Spleen (tissue), 11 donors: ENCODE measurements around the gene RPS6KA2. TPM values are rescaled to one million over a fixed set of nuclear protein-coding genes. Genes with fewer than 3 reads are reported as not detected.

Experiments
- DNase-seq: peaks from one replicate; pipeline ENCODE4 v3.0.0-alpha.2; 2020
- H3K27ac ChIP-seq, 8 donors: fragments of 200-600 bp; sonication (generic) in 7 of 8; 1 replicate in 4 of 8; 2 replicates in 4 of 8; pipeline versions ENCODE4 v1.5.0 to v1.8.0; 2016 to 2021; ENCODE audit warnings: inconsistent platforms in 4 of 8, mild to moderate bottlenecking in 4 of 8, moderate library complexity in 1 of 8
- H3K27me3 ChIP-seq, 7 donors: fragments of 200-600 bp; sonication (generic) in 6 of 7; replicated peaks in 1 of 7; 1 replicate in 4 of 7; 2 replicates in 3 of 7; pipeline versions ENCODE4 v1.5.0 to v1.8.0; 2016 to 2021; ENCODE audit warnings: inconsistent platforms in 3 of 7, mild to moderate bottlenecking in 1 of 7
- H3K36me3 ChIP-seq, 6 donors: fragments of 200-600 bp; sonication (generic) in 5 of 6; 1 replicate in 4 of 6; 2 replicates in 2 of 6; pipeline versions ENCODE4 v1.5.0 to v1.8.0; 2016 to 2021; ENCODE audit warnings: inconsistent platforms in 2 of 6
- H3K4me1 ChIP-seq, 6 donors: fragments of 200-600 bp; sonication (generic) in 5 of 6; 1 replicate in 3 of 6; 2 replicates in 3 of 6; pipeline versions ENCODE4 v1.5.0 to v1.8.0; 2016 to 2021; ENCODE audit warnings: inconsistent platforms in 3 of 6
- H3K4me3 ChIP-seq, 8 donors: fragments of 200-600 bp; sonication (generic) in 7 of 8; 1 replicate in 4 of 8; 2 replicates in 4 of 8; pipeline versions ENCODE4 v1.5.0 to v1.8.0; 2016 to 2021; ENCODE audit warnings: inconsistent platforms in 4 of 8, mild to moderate bottlenecking in 4 of 8, moderate library complexity in 2 of 8
- H3K9me3 ChIP-seq, 8 donors: fragments of 200-600 bp; sonication (generic) in 7 of 8; 1 replicate in 4 of 8; 2 replicates in 4 of 8; pipeline versions ENCODE4 v1.5.0 to v1.8.0; 2016 to 2021; ENCODE audit warnings: inconsistent platforms in 4 of 8
- CTCF ChIP-seq, 11 experiments: fragments of 200-600 bp in 7 of 11; fragments of 450-650 bp in 4 of 11; sonication (generic) in 4 of 11; IDR thresholded peaks in 8 of 11; conservative IDR thresholded peaks in 3 of 11; 1 replicate in 7 of 11; 2 replicates in 4 of 11; pipeline versions ENCODE4 v1.4.0 to v1.8.0; 2016 to 2021; ENCODE audit warnings: antibody characterized with exemption in 11 of 11, inconsistent platforms in 4 of 11, mild to moderate bottlenecking in 1 of 11
- POLR2A ChIP-seq, 3 donors: fragments of 450-650 bp; IDR thresholded peaks; one replicate each; pipeline ENCODE4 v1.5.1; 2017; ENCODE audit warnings: antibody characterized with exemption in 3 of 3, mild to moderate bottlenecking in 1 of 3
- POLR2AphosphoS5 ChIP-seq, 3 donors: sonication (generic); formaldehyde crosslinking; IDR thresholded peaks; one replicate each; pipeline ENCODE4 v1.5.1; 2017; ENCODE audit warnings: antibody characterized with exemption in 3 of 3
- WGBS, 5 donors: extraction: QIAGEN DNeasy Blood & Tissue Kit in 3 of 5; methylation state at CpG; one replicate each; pipeline versions ENCODE4 v1.1.5 to v1.1.7; 2013 to 2018; 5-methylcytosine and 5-hydroxymethylcytosine counted together
- intact Hi-C: fragments of 100-400 bp; cut with DNase I; formaldehyde crosslinking; loops from one replicate; pipeline ENCODE4 v1.15.0; 2023; ENCODE audit warnings: low total_unique reads
- polyA plus RNA-seq, 3 donors: library from polyadenylated mRNA; stranded (reverse); fragments of 200-250 nt; gene quantifications; one replicate each; pipeline ENCODE4 v1.2.1, GENCODE V29; 2013
- total RNA-seq, 7 donors: library from RNA; depleted of rRNA in 3 of 7; stranded (reverse); fragments of >200 nt in 3 of 7; fragmentation: NEBNext Ultra II Directional in 4 of 7; extraction: Animal tissue kit (Norgen Biotek cat#: 25700) in 4 of 7; gene quantifications; one replicate each; pipeline versions ENCODE4 v1.1.0 to v1.2.1, GENCODE V29; 2016 to 2021
- donor health status: healthy with polysubstance abuse.
- donor health status: DM: no; HTN: no; CAD: no; lungs with moderate emphysema.
- donor health status: DM: no; HTN: no; CAD: no.
- donor health status: Bipolar disorder and iron deficiency.
- donor health status: healthy.
- donor health status: DM: no; HTN: no; CAD: no.
- donor health status: DM: yes; HTN: yes; CAD: no.

The RPS6KA2 gene
- total and polyA plus RNA-seq, 10 donors: 7.6 to 123 (median 58.1) TPM

DNA sequence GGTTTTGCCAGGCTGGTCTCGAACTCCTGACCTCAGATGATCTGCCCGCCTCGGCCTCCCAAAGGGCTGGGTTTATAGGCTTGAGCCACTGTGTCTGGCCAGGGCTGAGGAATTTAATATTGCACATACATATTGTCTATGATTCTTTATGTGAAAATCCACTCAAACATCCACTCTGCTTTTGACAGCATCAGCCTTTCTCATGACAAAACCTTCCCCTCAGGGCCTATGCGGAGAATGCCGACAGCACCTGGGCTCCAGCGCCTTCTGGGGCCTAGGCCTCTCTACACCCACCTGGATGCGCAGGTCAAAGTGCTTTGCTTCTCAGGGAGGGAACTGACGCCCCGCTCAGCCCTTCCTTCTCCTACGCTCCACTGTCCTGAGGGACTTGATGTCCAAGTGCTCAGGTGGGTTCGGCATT is 46.0 kb downstream of the RPS6KA2 start:
- peak; percentile 61 for DNase-seq
- Histone ChIP-seq H3K27ac (no peak overlapping the region), H3K4me3 (no peak overlapping the region), H3K9me3 (peaks cover 0 to 15% (median 12%) of the 10 kb centered on the region in 8 donors), H3K4me1 (peaks cover 0 to 16% (median 6%) of the 10 kb centered on the region in 6 donors), H3K36me3 (peaks cover 0 to 4% (median 0%) of the 10 kb centered on the region in 6 donors), H3K27me3 (no peaks in the 10 kb centered on the region)
- TF ChIP-seq POLR2AphosphoS5 (IDR thresholded peaks at IDR 0.05) (no peak), POLR2A (IDR thresholded peaks at IDR 0.05) (no peak), CTCF (IDR thresholded peaks at IDR 0.05 in 8 of 11, conservative IDR thresholded peaks at IDR 0.05 in 3 of 11) (no peak)
- WGBS, 5 donors: 90 to 96% (median 93%) methylated on average over 11 of the region's 11 CpGs
- intact Hi-C loops: no loop called here

DNA sequence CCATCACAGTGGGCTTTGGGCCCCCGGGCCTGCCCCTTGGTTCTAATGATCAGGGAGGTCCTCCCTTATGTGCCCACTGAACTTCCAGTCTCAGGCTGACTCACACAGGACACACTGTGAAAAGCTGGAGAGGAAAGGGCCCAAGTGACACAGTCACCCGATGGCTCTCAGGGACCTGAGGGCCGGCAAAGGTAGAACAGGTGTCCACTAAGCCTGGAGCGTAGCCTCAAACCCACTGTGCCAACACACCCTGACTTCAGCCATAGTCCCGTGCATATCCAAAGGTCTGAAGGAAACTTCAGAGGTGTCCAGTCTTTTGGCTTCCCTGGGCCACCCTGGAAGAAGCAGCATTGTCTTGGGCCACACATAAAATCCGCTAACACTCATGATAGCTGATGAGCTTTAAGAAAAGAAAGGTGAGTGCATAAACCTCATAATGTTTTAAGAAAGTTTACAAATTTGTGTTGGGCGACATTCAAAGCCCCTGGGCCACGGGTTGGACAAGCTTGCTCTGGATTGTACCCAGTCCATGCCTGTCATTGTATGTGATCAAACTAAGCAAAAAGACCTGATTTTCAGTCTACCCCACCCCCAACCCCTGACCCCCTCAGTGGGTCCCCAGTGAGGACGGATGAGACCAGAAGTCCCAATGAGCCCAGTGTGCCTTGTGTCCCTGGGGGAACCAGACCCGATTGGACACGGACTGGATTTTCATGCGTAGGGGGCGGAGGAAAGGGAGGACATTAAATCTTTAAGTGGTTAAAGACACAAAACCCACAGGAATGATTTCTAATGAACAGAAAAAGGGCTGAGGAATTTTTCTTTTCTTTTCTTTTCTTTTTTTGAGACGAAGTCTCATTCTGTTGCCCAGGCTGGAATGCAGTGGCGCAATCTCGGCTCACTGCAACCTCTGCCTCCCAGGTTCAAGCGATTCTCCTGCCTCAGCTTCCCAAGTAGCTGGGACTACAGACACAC is 46.7 kb downstream of the RPS6KA2 start:
- intact Hi-C loops: no loop called here
- no peak for DNase-seq
- H3K4me3 ChIP-seq: no peak overlapping the region
- peaks cover 0 to 4% (median 0%) of the 10 kb centered on the region in 6 donors for H3K36me3 ChIP-seq
- no peak for TF ChIP-seq CTCF (IDR thresholded peaks at IDR 0.05 in 8 of 11, conservative IDR thresholded peaks at IDR 0.05 in 3 of 11)
- no peak for TF ChIP-seq POLR2AphosphoS5 (IDR thresholded peaks at IDR 0.05)
- no peak for TF ChIP-seq POLR2A (IDR thresholded peaks at IDR 0.05)
- H3K27me3 ChIP-seq: no peaks in the 10 kb centered on the region
- peaks cover 0 to 16% (median 6%) of the 10 kb centered on the region in 6 donors for H3K4me1 ChIP-seq
- H3K27ac ChIP-seq: no peak overlapping the region
- peaks cover 0 to 19% (median 13%) of the 10 kb centered on the region in 8 donors for H3K9me3 ChIP-seq
- 90 to 92% (median 91%) methylated on average over 15 to 17 of the region's 17 CpGs for WGBS, 5 donors

- H3K27ac ChIP-seq: no peak overlapping the region
- WGBS, 5 donors: 72 to 79% (median 77%) methylated on average over 9 of the region's 9 CpGs
- peaks cover 0 to 10% (median 3%) of the 10 kb centered on the region in 6 donors for H3K4me1 ChIP-seq
- intact Hi-C loops: no loop called here
- H3K36me3 ChIP-seq: peaks cover 0 to 4% (median 0%) of the 10 kb centered on the region in 6 donors
- no peaks in the 10 kb centered on the region for H3K27me3 ChIP-seq
- H3K4me3 ChIP-seq: no peak overlapping the region
- TF ChIP-seq CTCF (IDR thresholded peaks at IDR 0.05 in 8 of 11, conservative IDR thresholded peaks at IDR 0.05 in 3 of 11) (no peak), POLR2AphosphoS5 (IDR thresholded peaks at IDR 0.05) (no peak), POLR2A (IDR thresholded peaks at IDR 0.05) (no peak)
- peaks cover 0 to 19% (median 13%) of the 10 kb centered on the region in 8 donors for H3K9me3 ChIP-seq
- no peak for DNase-seq
Observed at GRCh38 chr6:166579237-166579850, 47.7 kb downstream of the RPS6KA2 start.
